Embryonic facial prominence (tissue), 1 donor: ENCODE data around the gene RASGRF1.
"Not testable (repeated sequence)": the region's sequence is repeated elsewhere in the genome, so short reads cannot be mapped to it uniquely, and the experiment has no call there.

ENCODE experiments used
- DNase-seq: peaks from one replicate; pipeline ENCODE4 v3.0.0-alpha.2; 2016; ENCODE audit errors: extremely low spot score

RASGRF1 gene, protein sequence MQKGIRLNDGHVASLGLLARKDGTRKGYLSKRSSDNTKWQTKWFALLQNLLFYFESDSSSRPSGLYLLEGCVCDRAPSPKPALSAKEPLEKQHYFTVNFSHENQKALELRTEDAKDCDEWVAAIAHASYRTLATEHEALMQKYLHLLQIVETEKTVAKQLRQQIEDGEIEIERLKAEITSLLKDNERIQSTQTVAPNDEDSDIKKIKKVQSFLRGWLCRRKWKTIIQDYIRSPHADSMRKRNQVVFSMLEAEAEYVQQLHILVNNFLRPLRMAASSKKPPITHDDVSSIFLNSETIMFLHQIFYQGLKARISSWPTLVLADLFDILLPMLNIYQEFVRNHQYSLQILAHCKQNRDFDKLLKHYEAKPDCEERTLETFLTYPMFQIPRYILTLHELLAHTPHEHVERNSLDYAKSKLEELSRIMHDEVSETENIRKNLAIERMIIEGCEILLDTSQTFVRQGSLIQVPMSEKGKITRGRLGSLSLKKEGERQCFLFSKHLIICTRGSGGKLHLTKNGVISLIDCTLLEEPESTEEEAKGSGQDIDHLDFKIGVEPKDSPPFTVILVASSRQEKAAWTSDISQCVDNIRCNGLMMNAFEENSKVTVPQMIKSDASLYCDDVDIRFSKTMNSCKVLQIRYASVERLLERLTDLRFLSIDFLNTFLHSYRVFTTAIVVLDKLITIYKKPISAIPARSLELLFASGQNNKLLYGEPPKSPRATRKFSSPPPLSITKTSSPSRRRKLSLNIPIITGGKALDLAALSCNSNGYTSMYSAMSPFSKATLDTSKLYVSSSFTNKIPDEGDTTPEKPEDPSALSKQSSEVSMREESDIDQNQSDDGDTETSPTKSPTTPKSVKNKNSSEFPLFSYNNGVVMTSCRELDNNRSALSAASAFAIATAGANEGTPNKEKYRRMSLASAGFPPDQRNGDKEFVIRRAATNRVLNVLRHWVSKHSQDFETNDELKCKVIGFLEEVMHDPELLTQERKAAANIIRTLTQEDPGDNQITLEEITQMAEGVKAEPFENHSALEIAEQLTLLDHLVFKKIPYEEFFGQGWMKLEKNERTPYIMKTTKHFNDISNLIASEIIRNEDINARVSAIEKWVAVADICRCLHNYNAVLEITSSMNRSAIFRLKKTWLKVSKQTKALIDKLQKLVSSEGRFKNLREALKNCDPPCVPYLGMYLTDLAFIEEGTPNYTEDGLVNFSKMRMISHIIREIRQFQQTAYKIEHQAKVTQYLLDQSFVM (N-terminal part only)

GRCh38 chr15:79090487-79091203, at the start of gene RASGRF1:
Gene RASGRF1, minus strand, starts transcription at chr15:79090780. Its CDS starts 282 bp downstream, at chr15:79090498.
- peak; percentile 8 for DNase-seq

- no peak for DNase-seq
These were observed 46.0 kb upstream of the RASGRF1 start for GRCh38 chr15:79136434-79137046.

- DNase-seq: no peak
These were observed 42.7 kb upstream of the RASGRF1 start for GRCh38 chr15:79133309-79133708.

GRCh38 chr15:79132770-79133169, 42.2 kb upstream of the RASGRF1 start:
- no peak for DNase-seq

- DNase-seq: no peak
These were observed 41.8 kb upstream of the RASGRF1 start for GRCh38 chr15:79132361-79132760.

GRCh38 chr15:79130535-79131130, 40.1 kb upstream of the RASGRF1 start:
- no peak for DNase-seq

DNA sequence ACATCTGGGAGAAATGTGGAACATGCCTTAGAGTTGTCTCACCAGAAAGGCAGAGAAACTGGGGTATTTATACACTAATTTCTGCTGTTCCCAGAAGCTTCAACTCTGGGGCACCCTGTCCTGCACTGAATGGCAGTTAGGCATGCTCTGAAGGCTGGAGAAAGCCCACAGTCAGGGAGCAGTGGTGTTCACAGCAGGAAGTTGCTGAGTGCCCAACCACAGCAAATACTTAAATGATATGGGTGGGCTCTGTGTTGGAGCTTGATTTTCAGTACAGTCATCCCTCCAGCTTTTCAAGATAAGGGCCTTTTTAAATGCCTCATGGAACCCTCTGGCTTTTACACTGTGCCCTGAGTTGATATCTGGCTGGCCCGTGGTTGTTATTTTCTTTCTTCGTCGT, 38.7 kb upstream of the RASGRF1 start:
- DNase-seq: no peak

GRCh38 chr15:79128556-79128955, 38.0 kb upstream of the RASGRF1 start:
- no peak for DNase-seq

GRCh38 chr15:79124388-79124787, 33.8 kb upstream of the RASGRF1 start:
- no peak for DNase-seq

- DNase-seq: no peak
These were observed 32.4 kb upstream of the RASGRF1 start for GRCh38 chr15:79122991-79123390.

DNA sequence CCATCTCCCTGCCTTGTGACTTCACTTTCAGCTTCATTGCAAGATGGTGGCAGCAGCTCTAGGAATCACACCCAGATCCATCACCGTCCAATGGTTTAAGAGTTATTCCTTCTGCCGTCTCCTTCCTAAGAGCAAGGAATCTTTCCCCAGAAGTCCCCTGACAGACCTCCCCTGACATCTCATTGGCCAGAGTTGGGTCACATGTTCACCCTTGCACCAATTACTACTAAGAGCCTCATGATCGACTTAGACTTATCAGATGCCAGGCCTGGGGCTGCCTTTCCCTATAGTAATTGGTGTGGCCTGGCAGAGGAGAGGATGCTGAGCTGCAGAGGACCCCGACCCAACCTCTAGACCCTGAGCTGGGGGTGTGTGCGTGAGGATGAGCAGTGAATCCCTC, 31.8 kb upstream of the RASGRF1 start:
- no peak for DNase-seq

DNA sequence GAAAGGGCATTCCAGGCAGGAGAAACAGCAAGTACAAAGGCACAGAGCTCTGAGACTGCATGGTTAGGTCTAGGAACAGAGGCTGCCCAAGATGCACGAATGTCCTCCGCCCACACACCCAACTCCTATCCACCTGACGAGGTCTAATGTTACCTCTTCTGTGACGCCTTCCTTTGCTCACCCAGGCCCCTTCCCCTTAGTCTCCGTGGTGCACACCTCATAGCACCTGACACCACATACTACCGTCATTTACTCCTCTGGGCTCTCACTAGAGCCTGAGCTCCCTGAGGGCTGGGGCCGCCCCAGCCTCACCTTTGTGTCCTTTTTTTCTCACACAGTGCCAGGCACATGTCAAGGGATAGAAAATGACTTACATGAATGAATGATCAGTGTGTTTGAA, 31.0 kb upstream of the RASGRF1 start:
- no peak for DNase-seq

- no peak for DNase-seq
These were observed 27.0 kb upstream of the RASGRF1 start for GRCh38 chr15:79117442-79118204.

DNA sequence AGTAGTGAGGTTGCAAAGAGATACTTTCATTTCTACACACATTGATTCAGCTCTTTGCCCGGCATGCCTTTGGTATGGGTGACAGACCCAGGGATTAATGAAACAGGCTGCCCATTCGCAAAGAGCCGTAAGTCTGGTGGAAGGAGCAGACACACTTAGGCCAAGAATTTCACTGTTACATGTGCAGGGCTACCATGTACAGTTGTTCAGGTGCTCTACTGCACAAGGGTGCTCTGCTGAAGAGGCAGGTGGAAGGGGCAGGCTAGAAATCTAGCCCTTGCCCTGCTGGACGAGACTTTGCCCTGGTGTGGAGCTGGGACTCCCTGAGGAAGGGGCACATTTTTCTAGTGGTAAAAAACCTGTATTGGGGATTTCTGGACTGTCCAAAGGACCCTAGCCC, 26.2 kb upstream of the RASGRF1 start:
- no peak for DNase-seq

DNA sequence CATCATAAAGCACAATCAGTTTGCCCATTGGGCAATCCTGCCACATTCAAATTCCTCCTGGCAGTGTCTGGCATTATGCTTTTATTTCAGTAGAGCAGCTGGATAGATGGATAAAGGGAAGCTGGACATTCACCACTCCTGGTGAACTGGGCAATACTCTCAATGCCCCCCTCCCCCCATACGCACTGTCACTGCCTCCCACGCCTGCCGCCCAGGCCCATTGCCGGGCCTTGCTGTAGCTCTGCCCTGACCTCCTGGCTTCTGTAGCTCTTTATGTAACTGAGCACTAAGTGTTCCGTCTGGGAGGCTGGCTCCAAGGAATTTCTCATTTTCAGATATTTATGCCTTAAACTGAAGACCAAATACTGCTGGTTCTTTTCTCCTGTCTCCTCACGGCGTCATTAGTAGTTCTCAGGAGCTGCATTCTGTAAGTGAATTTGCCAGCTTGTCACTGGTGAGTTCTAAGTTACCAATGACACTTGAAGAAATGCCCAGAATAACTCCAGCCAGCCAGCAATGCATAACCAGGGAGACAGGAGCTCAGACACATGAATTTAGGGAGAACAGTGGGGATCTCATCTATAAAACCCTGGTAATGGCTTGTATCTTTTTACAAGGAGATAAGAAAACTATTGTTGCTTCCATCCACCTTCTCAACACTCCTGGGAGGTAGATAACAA, 25.5 kb upstream of the RASGRF1 start:
- no peak for DNase-seq

GRCh38 chr15:79113831-79114230, 23.3 kb upstream of the RASGRF1 start:
- no peak for DNase-seq

DNA sequence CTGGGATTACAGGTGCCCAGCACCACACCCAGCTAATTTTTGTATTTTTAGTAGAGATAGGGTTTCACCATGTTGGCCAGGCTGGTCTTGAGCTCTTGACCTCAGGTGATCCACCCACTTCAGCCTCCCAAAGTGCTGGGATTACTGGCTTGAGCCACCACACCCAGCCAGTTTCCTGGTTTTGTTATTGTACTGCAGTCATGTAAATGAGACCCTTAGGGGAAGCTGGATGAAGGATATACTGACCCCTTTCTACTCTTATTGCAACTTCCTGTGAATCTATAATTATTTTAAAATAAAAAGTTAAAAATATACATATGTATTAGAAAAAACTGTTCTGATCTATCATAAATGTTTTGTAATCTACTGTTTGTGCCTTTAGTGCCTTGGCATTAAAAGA, 20.8 kb upstream of the RASGRF1 start:
- not testable (repeated sequence) for DNase-seq

DNA sequence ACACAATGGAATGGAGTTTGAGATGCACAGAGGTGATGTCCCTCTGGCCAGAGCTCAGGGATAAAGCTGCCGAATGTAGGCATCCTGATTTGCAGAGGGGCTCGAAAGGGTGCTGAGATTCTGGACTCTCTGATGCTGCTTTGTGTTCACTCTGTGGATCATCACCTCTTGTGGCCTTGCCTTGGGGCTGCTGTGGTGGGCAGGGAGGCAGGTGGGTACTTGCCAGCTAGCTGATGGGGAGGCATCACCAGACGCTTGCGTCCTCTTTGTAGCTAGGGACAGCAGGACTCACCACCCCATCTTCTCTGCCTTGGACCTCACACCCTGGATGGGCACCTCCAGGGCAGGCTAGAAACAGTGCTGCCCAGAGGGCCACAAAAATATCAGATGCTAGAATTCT, 14.6 kb upstream of the RASGRF1 start:
- DNase-seq: no peak

- no peak for DNase-seq
These were observed 12.0 kb upstream of the RASGRF1 start for GRCh38 chr15:79102595-79102994.
